Measurements from ENCODE around the gene GPER1. TPM values are rescaled to one million over a fixed set of nuclear protein-coding genes. Genes with fewer than 3 reads are reported as not detected.

GPER1 gene
- total RNA-seq = 0.32 TPM in 1 of 2 replicates, not detected in the other

GRCh38 chr7:1087952-1088920 lies at the start of gene GPER1:
TSS of gene GPER1 (plus strand) at chr7:1088113. CDS start at chr7:1091729, 3,616 bp downstream.

GRCh38 chr7:1044189-1045068 lies 43.5 kb upstream of the GPER1 start, which contains the start of gene GPR146:
TSS of gene GPR146 (plus strand) at chr7:1044546. CDS start at chr7:1057516, 12,970 bp downstream.

Other genes with a start within 250 kb of the GPER1 start
- gene GET4, start 211.6 kb upstream of the GPER1 start, total RNA-seq = 31.0 and 33.1 TPM in 2 replicates
- 0.91 and 1.6 TPM in 2 replicates for gene ADAP1, start 133.4 kb upstream of the GPER1 start, total RNA-seq
- gene COX19, start 112.6 kb upstream of the GPER1 start, total RNA-seq = 8.4 and 9.1 TPM in 2 replicates
- not detected in 2 replicates for gene CYP2W1, start 104.9 kb upstream of the GPER1 start, total RNA-seq
- 12.0 and 37.5 TPM in 2 replicates for gene GPR146, start 43.6 kb upstream of the GPER1 start, total RNA-seq
- 7.8 and 11.0 TPM in 2 replicates for gene ZFAND2A, start 72.1 kb downstream of the GPER1 start, total RNA-seq
- gene UNCX, start 144.8 kb downstream of the GPER1 start, total RNA-seq = not detected in 2 replicates